Thoracic aorta (tissue), 2 donors: ENCODE measurements around the gene PHGDH. TPM values are rescaled to one million over a fixed set of nuclear protein-coding genes. Genes with fewer than 3 reads are reported as not detected.

ENCODE experiments used
- ATAC-seq: fragments of 150-250 bp; one replicate; pipeline ENCODE4 v1.8.0; 2017; ENCODE audit warnings: low read depth; ENCODE audit not compliant: insufficient number of reproducible peaks, low FRiP score
- DNase-seq: peaks from one replicate; pipeline ENCODE4 v3.0.0-alpha.2; 2020; ENCODE audit warnings: low spot score
- H3K27ac ChIP-seq, 2 donors: fragments of 200-600 bp; sonication (generic); 1 replicate in 1 of 2; 2 replicates in 1 of 2; pipeline ENCODE4 v1.5.1; 2016; ENCODE audit warnings: mild to moderate bottlenecking in 2 of 2, moderate library complexity in 2 of 2
- H3K27me3 ChIP-seq: fragments of 200-600 bp; sonication (generic); replicated peaks from 2 replicates; pipeline ENCODE4 v1.6.0; 2016; ENCODE audit warnings: mild to moderate bottlenecking; ENCODE audit not compliant: insufficient read depth
- H3K36me3 ChIP-seq: fragments of 200-600 bp; sonication (generic); one replicate; pipeline ENCODE4 v1.5.1; 2016
- H3K4me1 ChIP-seq, 2 donors: fragments of 200-600 bp; sonication (generic); 1 replicate in 1 of 2; 2 replicates in 1 of 2; pipeline versions ENCODE4 v1.5.1 to v1.6.0; 2016; ENCODE audit warnings: low read depth in 2 of 2, mild to moderate bottlenecking in 1 of 2; ENCODE audit not compliant: control insufficient read depth in 1 of 2
- H3K4me3 ChIP-seq: fragments of 200-600 bp; sonication (generic); 2 replicates; pipeline ENCODE4 v1.5.1; 2016; ENCODE audit warnings: mild to moderate bottlenecking
- H3K9me3 ChIP-seq: fragments of 200-600 bp; sonication (generic); 2 replicates; pipeline ENCODE4 v1.5.1; 2016
- total RNA-seq, 2 donors: library from RNA; depleted of rRNA; stranded (reverse); fragments of >200 nt; gene quantifications; one replicate each; pipeline versions ENCODE4 v1.1.0 to v1.2.3, GENCODE V29; 2016
- TF ChIP-seq, protein P1 (sequence below): fragments of 200-600 bp; sonication (generic); IDR thresholded peaks from one replicate; pipeline ENCODE4 v1.5.1; 2019; ENCODE audit warnings: antibody characterized with exemption

PHGDH gene
- total RNA-seq, 2 donors from 2014 or later, result 25.7 to 44.9 TPM

DNA sequence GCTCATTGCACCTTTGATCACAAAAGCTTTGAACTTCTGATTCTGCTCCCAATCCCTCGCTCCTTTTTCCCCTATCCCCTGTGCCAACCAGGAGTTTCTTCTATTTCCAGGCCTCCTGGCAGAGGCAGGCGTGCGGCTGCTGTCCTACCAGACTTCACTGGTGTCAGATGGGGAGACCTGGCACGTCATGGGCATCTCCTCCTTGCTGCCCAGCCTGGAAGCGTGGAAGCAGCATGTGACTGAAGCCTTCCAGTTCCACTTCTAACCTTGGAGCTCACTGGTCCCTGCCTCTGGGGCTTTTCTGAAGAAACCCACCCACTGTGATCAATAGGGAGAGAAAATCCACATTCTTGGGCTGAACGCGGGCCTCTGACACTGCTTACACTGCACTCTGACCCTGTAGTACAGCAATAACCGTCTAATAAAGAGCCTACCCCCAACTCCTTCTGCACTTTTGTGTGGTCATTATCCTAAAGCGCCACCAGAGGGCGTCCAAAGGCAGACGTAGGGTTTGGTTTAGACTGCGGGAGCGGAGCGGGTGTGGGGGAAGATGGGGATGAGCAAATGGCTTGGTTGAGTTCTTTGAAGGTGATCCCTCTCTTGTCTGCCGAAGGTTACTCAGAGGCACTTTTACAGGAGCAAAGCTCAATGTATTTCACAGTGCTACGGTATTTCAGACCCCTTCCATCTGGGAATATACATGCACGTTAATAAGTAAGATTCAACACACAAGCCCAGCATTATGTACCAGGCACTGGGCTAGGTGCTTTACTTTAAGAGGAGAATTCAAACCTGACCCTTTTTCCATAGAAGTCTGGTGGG lies 32.3 kb downstream of the PHGDH start:
- H3K4me1 ChIP-seq, result peaks cover 7 to 28% of the 10 kb centered on the region in 2 donors
- ATAC-seq (no peak), DNase-seq (no peak)
- TF ChIP-seq, protein P1, sequence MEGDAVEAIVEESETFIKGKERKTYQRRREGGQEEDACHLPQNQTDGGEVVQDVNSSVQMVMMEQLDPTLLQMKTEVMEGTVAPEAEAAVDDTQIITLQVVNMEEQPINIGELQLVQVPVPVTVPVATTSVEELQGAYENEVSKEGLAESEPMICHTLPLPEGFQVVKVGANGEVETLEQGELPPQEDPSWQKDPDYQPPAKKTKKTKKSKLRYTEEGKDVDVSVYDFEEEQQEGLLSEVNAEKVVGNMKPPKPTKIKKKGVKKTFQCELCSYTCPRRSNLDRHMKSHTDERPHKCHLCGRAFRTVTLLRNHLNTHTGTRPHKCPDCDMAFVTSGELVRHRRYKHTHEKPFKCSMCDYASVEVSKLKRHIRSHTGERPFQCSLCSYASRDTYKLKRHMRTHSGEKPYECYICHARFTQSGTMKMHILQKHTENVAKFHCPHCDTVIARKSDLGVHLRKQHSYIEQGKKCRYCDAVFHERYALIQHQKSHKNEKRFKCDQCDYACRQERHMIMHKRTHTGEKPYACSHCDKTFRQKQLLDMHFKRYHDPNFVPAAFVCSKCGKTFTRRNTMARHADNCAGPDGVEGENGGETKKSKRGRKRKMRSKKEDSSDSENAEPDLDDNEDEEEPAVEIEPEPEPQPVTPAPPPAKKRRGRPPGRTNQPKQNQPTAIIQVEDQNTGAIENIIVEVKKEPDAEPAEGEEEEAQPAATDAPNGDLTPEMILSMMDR, result peak; percentile 76
- no peaks in the 10 kb centered on the region for H3K27me3 ChIP-seq
- H3K4me3 ChIP-seq, result no peak overlapping the region
- peak overlapping the region; percentile 6 to 66 for H3K27ac ChIP-seq
- H3K36me3 ChIP-seq, result no peaks in the 10 kb centered on the region
- no peaks in the 10 kb centered on the region for H3K9me3 ChIP-seq

DNA sequence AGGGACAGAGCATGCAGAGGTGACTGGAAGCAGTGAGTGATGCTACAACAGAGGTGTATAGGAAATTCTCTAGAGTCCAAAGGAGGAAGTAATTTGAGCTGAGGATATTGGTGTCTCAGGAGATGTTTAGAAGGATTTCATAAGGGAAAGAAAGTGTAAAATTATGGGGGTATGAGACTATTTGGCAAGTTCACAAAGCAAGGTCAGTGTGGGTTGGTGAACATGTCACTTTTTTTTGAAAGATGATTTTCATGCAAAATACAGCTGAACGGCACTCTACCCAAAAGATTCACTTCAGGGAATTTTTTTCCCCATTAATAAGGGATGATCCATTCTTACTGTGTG lies 32.8 kb downstream of the PHGDH start:
- H3K4me1 ChIP-seq, result peaks cover 7 to 28% of the 10 kb centered on the region in 2 donors

GRCh38 chr1:119745034-119745433 lies 33.3 kb downstream of the PHGDH start:
- no peak overlapping the region for H3K4me3 ChIP-seq
- H3K27ac ChIP-seq, result no peak overlapping the region
- no peaks in the 10 kb centered on the region for H3K36me3 ChIP-seq
- DNase-seq, result no peak
- peaks cover 7 to 28% of the 10 kb centered on the region in 2 donors for H3K4me1 ChIP-seq
- no peak for ATAC-seq
- no peaks in the 10 kb centered on the region for H3K9me3 ChIP-seq
- H3K27me3 ChIP-seq, result no peaks in the 10 kb centered on the region
- TF ChIP-seq, protein P1, result no peak

More for the DNA sequence above, 32.8 kb downstream of the PHGDH start:
- H3K27ac ChIP-seq, result no peak overlapping the region
- TF ChIP-seq, protein P1, result no peak
- ATAC-seq, result no peak
- no peaks in the 10 kb centered on the region for H3K36me3 ChIP-seq
- H3K27me3 ChIP-seq, result no peaks in the 10 kb centered on the region
- no peaks in the 10 kb centered on the region for H3K9me3 ChIP-seq
- DNase-seq, result no peak
- no peak overlapping the region for H3K4me3 ChIP-seq

- H3K27me3 ChIP-seq, result no peaks in the 10 kb centered on the region
- no peaks in the 10 kb centered on the region for H3K9me3 ChIP-seq
- TF ChIP-seq, protein P1, result no peak
- DNase-seq, result no peak
- ATAC-seq, result no peak
- H3K27ac ChIP-seq, result no peak overlapping the region
- peaks cover 3 to 19% of the 10 kb centered on the region in 2 donors for H3K4me1 ChIP-seq
- no peak overlapping the region for H3K4me3 ChIP-seq
- no peaks in the 10 kb centered on the region for H3K36me3 ChIP-seq
These were observed 35.7 kb downstream of the PHGDH start for GRCh38 chr1:119747451-119747850.

DNA sequence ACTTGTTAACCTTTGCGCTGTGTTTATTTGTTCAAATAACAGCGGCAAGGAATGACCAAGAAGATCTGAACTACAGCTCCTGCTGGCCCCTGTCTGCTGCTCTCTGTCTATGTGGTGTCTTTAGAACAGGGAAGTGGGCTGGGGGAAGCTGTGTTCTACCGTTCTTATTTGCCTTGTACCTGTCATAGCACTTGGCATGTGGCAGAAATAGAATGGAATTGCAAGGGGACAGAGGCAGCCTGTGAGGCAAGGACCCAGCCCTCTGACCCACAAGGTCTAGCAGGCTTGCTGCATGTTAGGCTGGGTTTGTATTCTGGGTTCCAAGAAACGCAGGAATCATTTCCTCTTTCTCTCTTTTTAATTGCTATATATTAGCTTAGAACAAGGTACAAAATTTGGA lies 36.3 kb downstream of the PHGDH start:
- Histone ChIP-seq H3K4me3 (no peak overlapping the region), H3K27ac (no peak overlapping the region), H3K27me3 (no peaks in the 10 kb centered on the region), H3K9me3 (no peaks in the 10 kb centered on the region), H3K4me1 (peaks cover 0 to 13% of the 10 kb centered on the region in 2 donors), H3K36me3 (no peaks in the 10 kb centered on the region)
- no peak for DNase-seq
- ATAC-seq, result no peak
- TF ChIP-seq, protein P1, result no peak
